OCI-M1 (cell line): ENCODE data around the gene CREG1.

ENCODE experiments used
- DNase-seq: peaks from one replicate; lab custom pipeline; 2025; lab: John Stamatoyannopoulos, UW

CREG1 gene

DNA sequence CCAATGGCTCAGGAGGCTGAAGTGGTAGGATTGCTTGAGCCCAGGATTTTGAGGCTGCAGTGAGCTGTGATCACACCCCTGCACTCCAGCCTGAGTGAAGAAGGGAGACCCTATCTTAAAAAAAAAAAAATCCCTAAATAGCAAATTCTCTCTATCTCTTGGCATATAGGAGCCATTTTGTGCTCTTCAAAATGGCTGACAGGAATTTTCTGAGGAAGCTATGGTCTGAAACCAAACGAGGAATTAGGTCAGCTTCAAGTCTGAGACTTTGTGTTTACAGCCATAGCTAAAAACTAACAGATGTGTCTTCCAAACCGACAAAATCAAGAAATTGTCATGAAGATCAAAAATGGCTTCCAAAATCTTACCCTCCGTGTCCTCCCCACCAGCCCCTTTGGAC is 45.8 kb downstream of the CREG1 start:
- no peak for DNase-seq

DNA sequence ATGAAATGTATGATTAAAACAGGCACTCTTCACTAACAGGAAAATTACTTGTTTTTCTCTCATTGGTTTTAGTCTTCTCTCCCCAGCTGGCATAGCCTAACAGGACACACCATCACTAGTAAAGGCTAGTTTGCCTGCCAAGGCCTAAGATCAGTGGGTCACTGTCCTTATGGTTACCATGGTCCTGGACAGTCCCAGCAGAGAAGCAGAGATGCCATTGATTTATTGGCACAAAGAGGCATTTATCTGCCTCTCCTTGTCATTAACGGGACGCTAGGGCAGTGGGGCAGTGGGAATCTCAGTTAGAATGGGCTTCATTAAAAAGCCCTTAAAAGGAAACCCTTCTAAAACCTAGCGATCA is 49.1 kb downstream of the CREG1 start:
- no peak for DNase-seq

DNA sequence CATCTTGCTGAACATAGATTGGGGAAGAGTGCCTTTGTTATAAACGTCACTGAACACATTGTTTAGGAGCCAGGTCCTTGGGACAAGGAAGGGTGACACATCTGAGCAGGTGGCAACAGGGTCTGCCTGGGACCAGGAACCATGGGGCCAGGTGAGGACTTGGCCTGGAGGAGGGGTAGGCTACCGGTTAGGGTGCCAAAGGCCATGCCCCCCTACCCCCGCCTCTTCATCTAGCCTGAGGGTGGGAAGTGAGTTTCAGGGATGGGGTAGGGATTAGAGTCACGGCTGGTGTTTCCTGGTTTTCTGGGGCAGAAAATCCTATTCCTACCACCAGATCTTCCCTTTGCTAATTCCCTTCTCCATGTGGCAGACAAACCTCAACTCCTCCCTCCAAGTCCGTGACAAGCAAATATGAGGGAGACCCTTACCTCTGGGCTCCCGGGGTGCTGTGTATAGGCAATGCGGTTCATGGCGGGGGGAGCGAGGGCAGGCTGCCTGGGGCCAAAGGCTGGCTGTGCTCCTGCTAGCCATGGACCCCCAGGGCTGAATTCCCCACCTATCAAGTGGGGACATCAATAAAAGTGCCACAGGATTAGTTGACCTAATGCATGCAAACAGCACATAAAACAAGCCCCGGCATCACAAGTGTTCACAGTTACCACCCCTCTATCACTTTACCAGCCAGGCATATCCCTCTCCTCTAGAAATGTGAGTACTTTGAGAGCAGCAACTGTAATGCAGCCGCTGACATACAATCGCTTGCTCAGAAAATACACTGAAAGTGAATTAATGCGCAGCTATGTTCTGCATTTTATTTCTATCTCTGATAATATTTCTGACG is 49.7 kb downstream of the CREG1 start:
- no peak for DNase-seq

DNA sequence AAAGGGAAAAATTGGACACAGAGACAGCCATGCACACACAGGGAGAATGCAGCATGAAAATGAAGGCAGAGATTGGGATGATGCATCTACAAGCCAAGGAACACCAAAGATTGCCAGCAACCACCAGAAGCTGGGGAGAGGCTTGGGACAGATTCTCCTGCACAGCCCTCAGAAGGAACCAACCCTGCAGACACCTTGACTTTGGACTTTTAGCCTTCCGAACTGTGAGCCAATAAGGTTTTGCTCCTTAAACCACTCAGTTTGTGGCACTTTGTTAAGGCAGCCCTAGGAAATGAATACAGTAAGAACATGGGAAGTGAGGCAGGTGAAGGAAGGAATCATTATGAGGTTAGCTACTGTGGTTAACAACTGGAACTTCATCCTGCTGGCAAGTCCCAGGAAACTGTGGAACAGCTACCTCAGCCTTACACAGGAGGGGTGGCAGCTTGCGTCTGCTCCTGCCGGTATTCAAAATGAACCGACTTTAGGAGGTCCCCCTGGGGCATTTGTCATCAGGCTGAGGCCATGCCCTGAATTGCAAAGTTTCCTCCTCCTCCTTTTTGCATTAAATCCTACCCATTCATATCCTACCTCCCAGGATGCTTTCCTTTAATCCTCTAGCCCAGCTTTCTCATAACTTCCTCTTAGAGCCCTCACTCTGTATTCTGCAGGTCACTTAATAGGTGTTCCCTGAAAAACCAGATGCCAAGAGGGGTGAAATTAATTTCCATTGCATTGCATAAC is 50.7 kb downstream of the CREG1 start:
- no peak for DNase-seq

DNA sequence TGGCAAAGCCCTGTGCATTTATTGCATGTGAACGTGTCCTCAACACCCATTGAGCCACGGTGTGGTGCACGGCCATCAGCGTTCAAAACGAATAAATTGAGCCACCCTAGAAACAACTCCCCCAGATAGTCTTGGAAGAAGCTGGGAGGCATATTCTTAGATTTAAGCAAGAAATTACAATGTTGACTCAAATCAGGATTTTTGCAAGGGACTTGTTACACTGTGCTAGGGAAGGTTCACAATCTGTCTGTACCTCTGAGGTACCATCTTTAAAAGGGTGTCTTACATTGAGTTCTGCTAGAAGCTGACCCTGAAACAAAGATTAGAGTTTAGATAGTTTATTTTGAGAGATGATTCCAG is 51.4 kb downstream of the CREG1 start:
- DNase-seq, result no peak

DNA sequence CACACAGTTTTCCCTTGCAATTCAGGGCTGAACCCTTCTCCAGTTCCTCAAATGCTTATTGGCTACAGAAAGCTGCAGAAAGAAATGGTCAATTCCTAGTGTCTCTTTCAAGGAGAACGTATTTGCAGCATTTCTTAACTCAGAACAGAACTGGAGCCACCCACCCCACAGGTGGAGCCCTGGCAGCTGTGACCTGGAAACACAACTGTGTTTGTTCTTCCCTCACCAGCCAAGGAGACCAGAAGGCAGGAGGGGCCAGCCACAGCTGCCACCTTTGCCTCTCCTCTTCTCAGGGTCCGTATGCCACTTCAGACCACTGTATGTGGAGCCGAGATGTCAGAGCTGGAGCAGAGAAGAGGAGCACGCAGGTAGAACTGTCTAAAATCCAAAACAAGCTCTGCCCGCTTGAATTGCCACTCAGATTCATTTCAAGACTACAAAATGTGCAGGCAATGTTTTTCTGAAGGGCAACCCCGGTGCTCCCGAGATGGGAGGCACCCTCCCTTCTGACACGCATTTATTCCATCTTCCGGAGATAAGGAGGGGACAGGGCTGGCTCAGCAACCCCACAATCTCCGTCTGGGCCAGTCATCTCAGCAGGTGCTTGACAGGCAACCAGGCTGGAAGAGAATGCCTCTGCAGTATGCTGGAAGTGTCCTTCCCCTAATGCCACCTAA is 51.9 kb downstream of the CREG1 start:
- no peak for DNase-seq

DNA sequence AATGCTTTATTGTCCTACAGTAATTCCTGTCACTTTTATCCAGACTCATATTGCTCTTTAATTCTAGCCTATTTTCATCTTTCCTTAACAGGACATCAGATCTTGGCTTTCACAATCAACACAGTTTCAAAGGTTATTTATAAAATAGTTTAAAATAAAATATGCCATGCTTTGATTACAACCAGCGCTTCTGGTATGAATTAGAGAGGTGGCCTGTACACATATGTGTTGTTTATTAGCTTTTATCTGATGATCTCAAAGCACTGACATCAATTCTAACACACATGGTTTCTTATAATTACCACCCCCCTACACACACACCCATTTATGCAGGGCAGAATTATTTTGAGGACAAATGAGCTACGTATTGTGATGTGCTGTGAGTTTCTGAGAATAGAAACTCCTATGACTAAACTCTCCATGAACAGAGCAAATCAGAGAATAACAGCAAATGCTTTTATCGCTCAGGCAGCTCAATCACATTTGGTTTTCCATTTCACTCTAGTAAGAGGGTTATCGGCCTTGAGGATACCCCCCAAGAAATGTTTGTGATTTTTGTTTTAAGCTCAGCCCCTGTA is 53.2 kb downstream of the CREG1 start:
- no peak for DNase-seq

DNA sequence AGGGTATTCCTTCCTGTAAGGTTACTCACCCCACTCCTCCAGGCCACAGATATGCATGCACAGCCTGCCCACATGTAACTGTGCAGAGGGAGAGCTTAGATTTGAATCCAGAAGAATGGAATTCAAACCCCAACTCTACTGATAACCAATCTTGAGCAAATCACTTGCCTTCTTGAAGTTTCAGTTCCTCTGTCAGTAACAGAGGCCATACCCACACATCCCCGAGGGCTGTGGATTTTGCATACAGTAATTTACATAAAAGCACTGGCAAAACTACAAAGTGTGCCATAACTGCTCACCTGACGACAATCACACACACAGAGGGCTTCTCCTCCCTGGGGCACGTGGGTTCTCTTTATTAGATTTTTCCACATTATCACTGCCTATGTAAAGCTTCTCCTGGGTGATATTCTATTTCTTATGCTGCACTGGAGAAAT is 53.9 kb downstream of the CREG1 start:
- no peak for DNase-seq

DNA sequence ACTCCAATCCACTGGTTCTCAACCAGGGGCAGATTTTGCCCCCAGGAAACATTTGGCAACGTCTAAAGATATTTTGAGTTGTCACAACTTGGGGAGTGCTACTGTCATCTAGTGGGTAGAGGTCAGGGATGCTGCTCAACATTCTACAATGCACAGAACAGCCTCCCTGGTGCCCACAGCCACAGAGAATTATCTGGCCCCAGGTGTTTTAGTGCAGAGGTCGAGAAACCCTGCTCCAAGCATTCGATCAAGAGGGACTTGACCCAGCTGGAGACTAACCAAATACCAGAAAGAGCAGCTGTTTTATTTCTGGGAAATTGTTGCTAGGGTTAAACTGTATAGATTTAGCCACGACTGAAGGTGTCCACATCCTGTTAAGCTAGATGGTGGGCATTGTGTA is 54.5 kb downstream of the CREG1 start:
- DNase-seq, result no peak

DNA sequence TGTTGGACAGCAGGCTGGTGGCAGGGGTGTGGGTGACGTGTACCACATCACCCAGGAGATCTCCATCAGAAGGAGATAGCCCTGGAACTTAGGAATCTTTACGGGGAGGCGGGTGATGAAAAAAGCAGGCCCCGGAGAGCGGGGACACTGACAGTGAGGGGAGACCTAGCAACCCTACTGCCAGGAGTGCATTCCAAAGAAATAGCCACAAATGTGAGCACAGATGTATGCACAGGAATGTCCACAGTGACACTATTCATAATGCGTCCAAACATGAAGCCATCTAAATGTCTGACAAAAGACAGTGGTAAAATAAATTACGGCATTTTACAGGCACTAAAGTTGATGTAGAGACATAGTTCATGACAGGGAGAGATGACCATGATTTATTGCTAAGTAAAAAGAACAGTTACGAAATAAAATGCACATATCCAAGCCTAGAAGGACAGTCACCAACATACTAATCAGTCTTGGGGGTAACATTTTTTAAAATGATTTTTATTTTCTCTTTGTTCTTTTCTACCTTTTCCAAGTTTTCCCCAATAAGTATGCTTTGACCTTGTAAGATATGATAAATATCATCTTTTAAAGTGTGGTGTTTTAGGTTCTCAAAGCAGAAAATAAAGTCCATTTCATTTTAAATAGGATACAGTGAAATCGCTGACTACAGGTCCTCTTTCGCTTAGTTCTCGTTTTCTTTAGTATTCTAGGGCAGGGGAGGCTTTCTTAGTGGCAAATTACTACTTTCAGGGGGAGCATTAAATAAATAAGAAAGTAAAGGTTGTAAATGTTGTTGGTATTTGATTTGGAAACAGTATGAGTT is 56.6 kb downstream of the CREG1 start:
- no peak for DNase-seq

DNA sequence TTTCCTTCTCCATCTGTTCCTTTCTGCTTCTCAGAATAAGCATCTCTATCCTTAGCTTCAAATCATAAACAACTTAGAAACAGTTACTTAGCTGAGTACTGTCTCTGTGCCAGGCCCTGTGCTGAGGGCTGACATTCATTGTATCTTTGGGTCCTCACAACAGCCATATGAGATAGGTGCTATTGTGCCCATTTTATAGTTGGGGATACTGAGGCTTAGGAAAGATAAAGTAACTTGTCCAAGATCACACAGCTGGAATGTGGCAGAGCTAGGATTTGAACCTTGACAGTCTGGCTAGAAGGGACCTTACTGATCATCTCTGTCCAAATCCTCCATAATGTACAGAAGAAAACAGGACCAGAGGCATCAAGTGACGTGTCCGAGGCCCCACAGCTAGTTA is 60.2 kb downstream of the CREG1 start:
- no peak for DNase-seq

DNA sequence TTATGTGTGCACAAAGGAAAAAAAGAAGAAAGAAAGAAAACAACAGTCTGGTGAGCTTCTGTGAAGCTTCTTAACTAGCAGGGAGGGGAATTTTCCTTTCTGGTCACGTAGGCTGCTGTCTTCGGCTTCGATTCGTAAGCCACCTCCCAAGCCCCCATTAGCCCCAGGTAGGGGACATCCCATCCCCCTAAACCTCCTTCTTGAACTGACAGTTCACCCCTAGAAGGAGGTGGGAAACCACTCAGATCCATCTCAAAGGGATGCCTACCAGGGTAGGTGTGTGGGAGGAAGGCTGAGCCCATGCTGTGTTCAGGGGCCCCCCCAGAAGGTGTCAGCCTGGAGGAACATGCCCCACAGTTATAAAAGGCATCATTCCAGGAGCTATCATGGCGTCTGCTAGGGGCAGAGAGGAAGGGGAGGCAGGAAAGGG is 61.1 kb downstream of the CREG1 start:
- DNase-seq, result no peak

DNA sequence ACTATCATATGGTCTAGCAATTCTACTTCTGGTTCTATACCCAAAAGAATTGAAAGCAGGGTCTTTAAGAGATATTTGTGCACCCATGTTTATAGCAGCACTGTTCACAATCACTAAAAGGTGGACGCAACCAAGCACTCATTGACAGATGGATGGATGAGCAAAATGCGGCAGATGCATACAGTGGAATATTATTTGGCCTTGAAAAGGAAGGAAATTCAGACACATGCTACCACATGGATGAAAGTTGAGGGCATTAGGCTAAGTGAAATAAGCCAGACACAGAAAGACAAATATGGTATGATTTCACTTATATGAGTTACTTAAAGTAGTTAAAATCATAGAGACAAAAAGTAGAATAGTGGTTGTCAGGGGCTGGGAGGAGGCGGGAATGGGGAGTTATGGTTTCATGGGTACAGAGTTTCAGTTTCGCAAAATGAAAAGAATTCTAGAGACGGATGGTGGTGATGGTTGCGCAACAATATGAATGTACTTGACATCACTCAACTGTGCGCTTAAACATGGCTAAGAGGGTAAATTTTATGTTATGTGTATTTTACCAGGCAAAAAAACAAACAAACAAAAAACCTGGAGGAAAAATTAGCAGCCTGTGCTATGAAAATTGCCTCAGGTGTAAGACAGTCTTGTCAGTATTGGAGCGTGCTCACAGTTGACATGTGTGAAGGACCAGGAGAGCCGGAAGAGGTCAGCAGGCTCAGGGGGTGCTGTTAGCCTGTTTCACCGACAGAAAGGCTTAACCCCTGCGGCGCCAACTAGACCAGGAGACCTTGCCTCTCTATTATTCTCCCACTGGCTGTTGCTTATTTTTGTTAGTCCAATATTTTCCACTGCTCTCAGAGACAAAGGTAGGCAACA is 61.7 kb downstream of the CREG1 start:
- DNase-seq, result no peak
